ENCODE measurements around the gene HPCAL1.

GRCh38 chr2:10425699-10426098 is 123.0 kb downstream of the HPCAL1 start:
- TF ChIP-seq, protein P1, sequence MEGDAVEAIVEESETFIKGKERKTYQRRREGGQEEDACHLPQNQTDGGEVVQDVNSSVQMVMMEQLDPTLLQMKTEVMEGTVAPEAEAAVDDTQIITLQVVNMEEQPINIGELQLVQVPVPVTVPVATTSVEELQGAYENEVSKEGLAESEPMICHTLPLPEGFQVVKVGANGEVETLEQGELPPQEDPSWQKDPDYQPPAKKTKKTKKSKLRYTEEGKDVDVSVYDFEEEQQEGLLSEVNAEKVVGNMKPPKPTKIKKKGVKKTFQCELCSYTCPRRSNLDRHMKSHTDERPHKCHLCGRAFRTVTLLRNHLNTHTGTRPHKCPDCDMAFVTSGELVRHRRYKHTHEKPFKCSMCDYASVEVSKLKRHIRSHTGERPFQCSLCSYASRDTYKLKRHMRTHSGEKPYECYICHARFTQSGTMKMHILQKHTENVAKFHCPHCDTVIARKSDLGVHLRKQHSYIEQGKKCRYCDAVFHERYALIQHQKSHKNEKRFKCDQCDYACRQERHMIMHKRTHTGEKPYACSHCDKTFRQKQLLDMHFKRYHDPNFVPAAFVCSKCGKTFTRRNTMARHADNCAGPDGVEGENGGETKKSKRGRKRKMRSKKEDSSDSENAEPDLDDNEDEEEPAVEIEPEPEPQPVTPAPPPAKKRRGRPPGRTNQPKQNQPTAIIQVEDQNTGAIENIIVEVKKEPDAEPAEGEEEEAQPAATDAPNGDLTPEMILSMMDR (IDR thresholded peaks at IDR 0.05) = no peak
- no peak for TF ChIP-seq POLR2A (IDR thresholded peaks at IDR 0.05)
